ENCODE measurements around the gene CLSTN3.

CLSTN3 gene

GRCh38 chr12:7106082-7106481 is 24.1 kb upstream of the CLSTN3 start:
- no peak for FAIRE-seq

- peak; percentile 80 for FAIRE-seq
These were observed 23.0 kb upstream of the CLSTN3 start for GRCh38 chr12:7107181-7107580.

- no peak for FAIRE-seq
These were observed 22.6 kb upstream of the CLSTN3 start for GRCh38 chr12:7107636-7108002.

GRCh38 chr12:7108003-7108795 is 22.0 kb upstream of the CLSTN3 start:
- no peak for FAIRE-seq

- peak; percentile 30 for FAIRE-seq
These were observed 21.2 kb upstream of the CLSTN3 start, which contains the start of gene C1RL for GRCh38 chr12:7108796-7109571. TSS of gene C1RL (minus strand) at chr12:7109214. CDS start at chr12:7109180, 34 bp downstream.

- FAIRE-seq = no peak
These were observed 20.6 kb upstream of the CLSTN3 start for GRCh38 chr12:7109572-7109920.

GRCh38 chr12:7110661-7111060 is 19.5 kb upstream of the CLSTN3 start:
- no peak for FAIRE-seq

GRCh38 chr12:7112041-7112440 is 18.1 kb upstream of the CLSTN3 start:
- FAIRE-seq = no peak

GRCh38 chr12:7113389-7113871 is 16.7 kb upstream of the CLSTN3 start:
- FAIRE-seq = peak; percentile 85

- no peak for FAIRE-seq
These were observed 16.2 kb upstream of the CLSTN3 start for GRCh38 chr12:7114008-7114407.

GRCh38 chr12:7114851-7115250 is 15.3 kb upstream of the CLSTN3 start:
- FAIRE-seq = no peak

- no peak for FAIRE-seq
These were observed 14.0 kb upstream of the CLSTN3 start for GRCh38 chr12:7116196-7116595.

- FAIRE-seq = no peak
These were observed 13.3 kb upstream of the CLSTN3 start for GRCh38 chr12:7116916-7117315.

GRCh38 chr12:7117670-7118069 is 12.5 kb upstream of the CLSTN3 start:
- no peak for FAIRE-seq

GRCh38 chr12:7118881-7119280 is 11.3 kb upstream of the CLSTN3 start:
- FAIRE-seq = no peak

- FAIRE-seq = no peak
These were observed 10.0 kb upstream of the CLSTN3 start for GRCh38 chr12:7120166-7120565.

GRCh38 chr12:7121324-7121723 is 8.8 kb upstream of the CLSTN3 start:
- FAIRE-seq = no peak

GRCh38 chr12:7122811-7123769 is 7.1 kb upstream of the CLSTN3 start:
- no peak for FAIRE-seq

GRCh38 chr12:7123806-7124522 is 6.2 kb upstream of the CLSTN3 start:
- FAIRE-seq = no peak

- no peak for FAIRE-seq
These were observed 4.4 kb upstream of the CLSTN3 start for GRCh38 chr12:7125632-7126227.

GRCh38 chr12:7127916-7128626 is 2.1 kb upstream of the CLSTN3 start:
- FAIRE-seq = no peak

All from A204.1 (cell line).